ENCODE measurements around the gene ASGR2.

DNA sequence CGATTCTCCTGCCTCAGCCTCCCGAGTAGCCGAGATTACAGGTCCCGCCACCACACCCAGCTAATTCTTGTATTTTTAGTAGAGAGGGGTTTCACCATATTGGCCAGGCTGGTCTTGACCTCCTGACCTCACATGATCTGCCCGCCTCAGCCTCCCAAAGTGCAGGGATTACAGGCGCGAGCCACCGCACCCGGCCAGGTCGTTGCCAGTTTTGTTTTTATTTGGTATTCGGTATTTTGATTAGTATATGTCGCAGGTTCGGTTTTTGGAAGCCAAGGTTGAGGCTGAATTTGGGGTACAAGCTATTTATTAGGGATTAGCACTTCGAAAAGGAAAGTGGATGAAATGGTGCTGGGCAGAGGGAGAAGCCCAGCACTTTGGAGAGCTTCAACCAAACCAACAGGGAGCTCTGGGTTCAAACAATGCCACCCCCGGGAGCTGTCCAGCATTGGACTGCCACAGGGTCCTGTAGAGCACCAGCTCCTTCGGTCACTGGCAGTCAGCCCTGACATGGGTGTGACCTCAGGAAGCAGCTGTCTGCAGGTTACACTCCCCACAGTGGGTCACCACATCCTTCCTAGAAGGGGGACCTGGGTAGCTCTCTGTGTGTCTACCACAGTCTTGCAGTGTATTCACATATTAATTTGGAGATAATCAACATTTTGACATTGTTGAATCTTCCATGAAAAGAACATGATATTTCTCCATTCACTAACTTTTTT lies 33.1 kb downstream of the ASGR2 start:
- TF ChIP-seq, protein P1, sequence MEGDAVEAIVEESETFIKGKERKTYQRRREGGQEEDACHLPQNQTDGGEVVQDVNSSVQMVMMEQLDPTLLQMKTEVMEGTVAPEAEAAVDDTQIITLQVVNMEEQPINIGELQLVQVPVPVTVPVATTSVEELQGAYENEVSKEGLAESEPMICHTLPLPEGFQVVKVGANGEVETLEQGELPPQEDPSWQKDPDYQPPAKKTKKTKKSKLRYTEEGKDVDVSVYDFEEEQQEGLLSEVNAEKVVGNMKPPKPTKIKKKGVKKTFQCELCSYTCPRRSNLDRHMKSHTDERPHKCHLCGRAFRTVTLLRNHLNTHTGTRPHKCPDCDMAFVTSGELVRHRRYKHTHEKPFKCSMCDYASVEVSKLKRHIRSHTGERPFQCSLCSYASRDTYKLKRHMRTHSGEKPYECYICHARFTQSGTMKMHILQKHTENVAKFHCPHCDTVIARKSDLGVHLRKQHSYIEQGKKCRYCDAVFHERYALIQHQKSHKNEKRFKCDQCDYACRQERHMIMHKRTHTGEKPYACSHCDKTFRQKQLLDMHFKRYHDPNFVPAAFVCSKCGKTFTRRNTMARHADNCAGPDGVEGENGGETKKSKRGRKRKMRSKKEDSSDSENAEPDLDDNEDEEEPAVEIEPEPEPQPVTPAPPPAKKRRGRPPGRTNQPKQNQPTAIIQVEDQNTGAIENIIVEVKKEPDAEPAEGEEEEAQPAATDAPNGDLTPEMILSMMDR (IDR thresholded peaks at IDR 0.05) = no peak
- TF ChIP-seq POLR2A (IDR thresholded peaks at IDR 0.05) = no peak
